ENCODE measurements around the gene UNC13A.
"Not testable (repeated sequence)": the region's sequence is repeated elsewhere in the genome, so short reads cannot be mapped to it uniquely, and the experiment has no call there.

UNC13A gene

DNA sequence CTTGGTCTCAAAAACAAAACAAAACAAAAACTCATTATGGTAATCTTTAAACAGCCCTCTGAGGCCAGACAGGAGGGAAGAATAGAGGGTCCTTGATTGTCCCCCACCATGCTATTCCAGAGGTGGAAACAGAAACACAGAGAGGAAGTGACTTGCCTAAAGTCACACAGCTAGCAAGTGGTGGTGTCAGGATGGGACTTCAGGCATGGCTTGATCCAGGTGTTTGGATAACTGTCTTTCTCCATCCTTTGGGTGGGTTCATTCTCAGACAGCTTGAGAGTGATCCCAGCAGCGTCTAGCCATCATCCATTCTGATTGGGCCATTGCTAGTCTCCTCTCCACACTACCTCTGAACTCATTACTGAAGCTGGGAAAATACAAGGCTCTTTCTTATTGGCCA is 120.2 kb downstream of the UNC13A start:
- DNase-seq (ENCODE audit: low spot score): no peak

DNA sequence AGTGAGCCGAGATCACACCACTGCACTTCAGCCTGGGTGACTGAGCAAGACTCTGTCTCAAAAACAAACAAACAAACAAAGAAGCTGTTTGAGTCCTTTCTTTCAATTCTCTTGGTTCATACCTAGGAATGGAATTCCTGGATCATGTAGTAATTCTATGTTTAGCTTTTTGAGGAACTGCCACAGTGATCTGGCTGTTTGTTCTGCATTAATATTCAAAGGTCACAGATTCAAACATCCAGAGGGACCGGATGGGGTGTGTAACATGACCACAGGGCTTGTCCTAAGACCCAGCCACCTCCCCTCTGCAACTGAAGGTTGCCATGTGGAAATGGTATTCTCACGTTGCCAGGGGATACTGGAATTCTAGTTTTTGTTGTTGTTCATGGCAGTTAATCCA is 122.5 kb downstream of the UNC13A start:
- no peak for DNase-seq (ENCODE audit: low spot score)

DNA sequence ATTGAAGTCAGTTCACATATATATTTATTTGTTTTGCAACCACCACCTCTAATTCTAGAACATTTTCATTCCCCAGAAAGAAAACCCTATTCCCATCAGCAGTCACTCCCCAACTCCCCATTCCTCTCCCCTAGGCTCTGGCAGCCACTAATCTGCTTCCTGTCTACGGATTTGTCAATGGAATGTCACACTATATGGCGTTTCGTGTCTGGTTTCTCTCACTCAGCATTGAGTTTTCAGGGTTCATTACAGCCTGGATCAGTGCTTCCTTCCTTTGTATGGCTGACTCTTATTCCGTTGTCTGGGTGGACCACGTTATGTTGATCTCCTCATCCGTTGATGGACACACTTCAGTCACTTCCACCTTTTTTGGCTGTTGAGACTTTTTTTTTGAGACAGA is 123.4 kb downstream of the UNC13A start:
- DNase-seq (ENCODE audit: low spot score): no peak

DNA sequence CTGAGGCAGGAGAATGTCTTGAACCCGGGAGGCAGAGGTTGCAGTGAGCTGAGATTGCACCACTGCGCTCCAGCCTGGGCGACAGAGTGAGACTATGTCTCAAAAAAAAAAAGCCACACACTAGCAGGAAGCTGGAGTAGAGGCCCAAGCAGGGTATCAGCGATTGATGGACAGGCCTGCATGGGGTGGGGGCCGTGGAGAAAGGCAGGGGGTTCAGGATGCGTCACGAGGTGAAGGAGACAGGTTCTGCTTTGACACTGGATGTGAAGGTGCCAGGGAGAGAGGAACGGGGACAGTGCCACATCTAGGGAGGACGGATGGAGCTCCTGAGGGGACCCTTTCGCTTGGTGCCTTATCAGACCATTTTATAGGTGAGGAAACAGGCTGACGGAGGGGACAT is 125.6 kb downstream of the UNC13A start:
- no peak for DNase-seq (ENCODE audit: low spot score)

DNA sequence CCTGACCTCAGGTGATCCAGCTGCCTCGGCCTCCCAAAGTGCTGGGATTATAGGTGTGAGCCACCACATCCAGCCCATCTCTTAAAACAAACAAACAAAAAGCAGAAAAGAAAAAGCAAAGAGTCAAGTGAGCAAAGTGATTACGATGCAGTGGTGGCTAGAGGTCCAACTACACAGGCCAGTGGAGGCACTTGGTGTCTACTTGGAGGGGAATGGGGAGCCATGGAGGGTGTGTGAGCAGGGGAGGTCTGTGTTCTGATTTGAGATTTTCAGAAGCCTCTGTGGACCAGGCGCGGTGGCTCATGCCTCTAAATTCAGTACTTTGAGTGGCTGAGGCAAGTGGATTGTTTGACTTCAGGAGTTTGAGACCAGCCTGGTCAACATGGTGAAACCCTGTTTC is 126.1 kb downstream of the UNC13A start:
- DNase-seq (ENCODE audit: low spot score): no peak

DNA sequence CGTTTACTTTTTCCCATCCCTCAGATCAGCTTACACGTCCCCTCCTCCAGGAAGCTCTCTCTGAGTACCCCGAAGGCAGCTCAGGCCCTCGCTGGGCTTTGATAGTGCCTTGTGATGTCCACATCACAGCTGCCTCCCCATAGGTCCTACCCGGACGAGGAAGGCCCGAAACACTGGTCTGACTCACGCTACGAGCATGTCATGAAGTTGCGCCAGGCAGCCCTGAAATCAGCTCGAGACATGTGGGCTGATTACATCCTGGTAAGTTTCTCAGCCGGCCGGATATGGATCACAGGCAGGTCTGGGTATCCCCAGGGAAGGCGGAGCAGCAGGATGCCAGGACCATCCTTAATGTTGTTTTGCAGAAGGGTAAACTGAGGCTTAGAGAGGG is 128.0 kb downstream of the UNC13A start:
- DNase-seq (ENCODE audit: low spot score): peak; percentile 53

DNA sequence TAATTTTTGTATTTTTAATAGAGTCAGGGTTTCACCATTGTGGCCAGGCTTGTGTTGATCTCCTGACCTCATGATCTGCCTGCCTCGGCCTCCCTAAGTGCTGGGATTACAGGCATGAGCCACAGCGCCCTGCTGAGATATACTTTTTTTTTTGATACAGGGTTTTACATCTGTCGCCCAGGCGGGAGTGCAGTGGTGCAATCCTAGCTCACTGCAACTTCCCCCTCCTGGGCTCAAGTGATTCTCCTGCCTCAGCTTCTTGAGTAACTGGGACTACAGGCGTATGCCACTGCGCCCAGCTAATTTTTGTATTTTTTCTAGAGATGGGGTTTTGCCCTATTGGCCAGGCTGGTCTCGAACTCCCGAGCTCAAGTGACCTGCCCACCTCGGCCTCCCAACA is 130.7 kb downstream of the UNC13A start:
- DNase-seq (ENCODE audit: low spot score): no peak

DNA sequence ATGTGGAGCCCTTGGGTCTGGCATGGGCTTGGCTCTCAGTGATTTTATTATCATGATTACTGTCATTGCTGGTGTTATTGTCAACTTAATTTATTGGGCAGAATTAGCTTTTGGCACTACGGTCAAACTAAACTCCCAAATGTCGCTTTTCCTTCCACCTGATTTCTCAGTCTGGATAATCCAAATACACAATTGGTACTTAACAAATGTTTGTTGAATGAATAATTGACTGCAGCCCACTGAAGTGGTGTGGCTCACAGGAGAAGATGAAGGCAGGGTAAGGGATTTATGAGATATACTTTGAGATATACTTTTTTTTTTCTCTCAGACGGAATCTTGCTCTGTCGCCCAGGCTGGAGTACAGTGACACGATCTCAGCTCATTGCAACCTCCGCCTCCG is 131.2 kb downstream of the UNC13A start:
- no peak for DNase-seq (ENCODE audit: low spot score)

DNA sequence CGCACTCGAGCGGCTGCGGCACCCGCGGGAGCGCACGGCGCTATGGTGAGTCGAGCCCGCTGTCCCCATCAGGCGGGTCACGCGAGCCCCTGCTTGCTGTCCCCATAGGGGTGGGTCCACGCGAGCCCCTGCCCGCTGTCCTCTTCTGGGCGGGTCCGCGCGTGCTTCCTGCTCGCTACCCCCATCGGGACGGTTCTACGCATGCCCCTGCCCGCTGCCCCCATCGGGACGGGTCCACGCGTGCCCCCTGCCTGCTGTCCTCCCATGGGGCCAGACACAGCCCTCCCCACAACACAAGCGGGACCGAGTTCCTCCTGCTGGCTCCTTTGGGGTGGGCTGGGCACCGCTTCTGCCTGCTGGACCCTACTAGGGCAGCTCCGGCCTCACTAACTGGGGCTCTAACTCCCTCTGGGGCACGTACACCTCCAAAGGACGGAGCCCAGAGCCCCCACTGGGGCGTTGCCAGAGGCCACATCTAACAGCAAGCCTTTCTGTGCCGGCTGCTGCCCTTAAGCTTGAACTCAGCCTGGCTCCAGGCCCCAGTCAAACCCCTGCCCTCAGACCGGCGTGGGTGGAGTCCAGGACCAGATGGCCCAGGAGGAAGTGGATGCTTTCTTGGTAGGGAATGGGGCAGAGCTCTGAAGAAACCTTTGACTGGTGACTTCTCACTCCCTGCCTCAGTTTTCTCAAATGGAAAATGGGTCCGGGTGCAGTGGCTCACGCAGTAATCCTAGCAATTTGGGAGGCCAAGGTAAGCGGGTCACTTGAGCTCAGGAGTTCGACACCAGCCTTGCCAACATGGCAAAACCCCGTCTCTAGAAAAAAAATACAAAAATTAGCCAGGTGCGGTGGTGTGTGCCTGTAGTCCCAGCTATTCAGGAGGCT is 132.0 kb downstream of the UNC13A start:
- DNase-seq (ENCODE audit: low spot score): peak; percentile 54

DNA sequence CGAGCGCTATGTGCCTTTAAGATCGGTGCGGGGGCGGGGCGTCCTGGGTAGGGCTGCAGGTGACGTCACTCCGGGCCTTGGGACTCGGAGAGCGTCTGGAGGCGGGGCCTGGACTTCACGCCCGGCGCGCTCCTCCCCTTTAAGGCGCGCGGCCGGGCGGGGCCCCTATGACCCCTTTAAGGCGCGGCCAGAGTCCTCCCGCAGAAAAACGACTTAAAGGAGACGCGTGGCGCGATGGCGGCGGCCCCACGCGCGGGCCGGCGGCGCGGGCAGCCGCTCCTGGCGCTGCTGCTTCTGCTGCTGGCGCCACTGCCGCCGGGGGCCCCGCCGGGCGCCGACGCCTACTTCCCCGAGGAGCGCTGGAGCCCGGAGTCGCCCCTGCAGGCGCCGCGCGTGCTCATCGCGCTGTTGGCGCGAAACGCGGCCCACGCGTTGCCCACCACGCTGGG is 132.7 kb downstream of the UNC13A start, which contains the start of gene COLGALT1:
Gene COLGALT1, plus strand, starts transcription at position 170 of the 449 bp plus-strand sequence. Its CDS starts 65 bp downstream, at position 235.
- DNase-seq (ENCODE audit: low spot score): peak; percentile 98

DNA sequence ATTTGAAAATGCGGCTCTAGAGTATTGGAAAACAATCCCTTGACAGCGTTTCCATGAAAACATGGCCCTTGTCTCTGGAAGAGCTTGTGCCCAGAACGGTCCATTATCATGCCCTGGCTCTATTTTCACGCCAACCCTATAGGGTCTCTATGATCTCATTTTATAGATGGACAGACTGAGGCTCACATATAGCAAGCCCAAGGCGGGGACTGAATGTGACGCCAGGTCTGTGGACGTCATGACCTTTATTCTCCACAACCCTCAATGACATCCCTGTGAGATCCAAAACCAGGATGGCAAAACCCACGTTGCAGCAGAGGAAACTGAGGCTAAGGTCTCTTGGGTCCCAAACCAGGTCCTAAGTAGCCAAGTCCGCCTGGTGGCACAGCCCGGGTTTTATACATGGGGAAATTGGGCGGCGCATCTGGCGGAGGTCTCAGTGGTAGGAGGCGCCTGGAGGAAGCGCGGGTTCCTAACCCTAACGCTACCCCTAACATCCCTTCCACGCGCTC is 133.1 kb downstream of the UNC13A start:
- no peak for DNase-seq (ENCODE audit: low spot score)

DNA sequence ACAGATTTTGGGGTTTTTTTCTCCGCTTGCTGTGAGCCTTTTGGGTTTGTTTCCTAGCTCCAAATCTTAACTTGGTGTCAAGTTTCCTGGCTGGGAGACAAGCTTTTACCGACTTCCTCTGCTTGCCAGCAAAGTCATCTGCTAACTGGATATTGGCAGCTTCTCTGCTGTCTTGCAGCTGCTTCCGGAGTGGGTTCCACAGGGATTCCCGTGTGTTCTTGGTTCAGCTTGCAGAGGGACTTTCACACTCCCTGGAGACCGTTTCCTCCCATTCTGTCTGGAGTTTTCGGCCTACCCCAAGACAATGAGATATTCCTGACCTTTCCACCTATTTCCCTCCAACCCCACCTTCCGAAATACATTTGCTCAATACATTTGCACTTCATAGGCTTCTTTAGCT is 134.9 kb downstream of the UNC13A start:
- peak; percentile 85 for DNase-seq (ENCODE audit: low spot score)

DNA sequence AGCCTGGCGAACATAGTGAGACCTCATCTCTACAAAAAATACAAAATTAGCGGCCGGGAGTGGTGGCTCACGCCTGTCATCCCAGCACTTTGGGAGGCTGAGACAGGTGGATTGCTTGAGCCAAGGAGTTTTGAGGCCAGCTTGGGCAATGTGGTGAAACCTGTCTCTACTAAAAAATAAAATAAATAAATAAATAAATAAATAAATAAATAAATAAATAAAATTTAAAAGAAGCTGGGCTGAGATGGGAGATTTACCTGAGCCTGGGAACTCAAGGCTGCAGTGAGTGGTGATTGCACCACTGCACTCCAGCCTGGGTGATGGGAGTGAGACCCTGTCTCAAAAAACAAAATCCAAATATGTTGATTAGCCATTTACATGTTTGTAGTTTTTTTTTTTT is 135.4 kb downstream of the UNC13A start:
- not testable (repeated sequence) for DNase-seq (ENCODE audit: low spot score)
